Neural cell (in vitro differentiated cells): ENCODE data around the gene C14orf180. TPM values are rescaled to one million over a fixed set of nuclear protein-coding genes. Genes with fewer than 3 reads are reported as not detected.

Experiments used
- H2AFZ ChIP-seq: fragments of 200-600, 300-800 bp; sonication (generic), shearing (Covaris generic); 2 replicates; pipeline ENCODE4 v1.6.0; 2014; ENCODE audit warnings: low read depth, mild to moderate bottlenecking, antibody characterized with exemption, low read length, moderate library complexity
- H3F3A ChIP-seq: fragments of 200-600 bp; shearing (Covaris generic); 2 replicates; pipeline ENCODE4 v1.6.1; 2016; ENCODE audit warnings: mild to moderate bottlenecking, moderate library complexity, mixed read lengths, antibody characterized with exemption, low read length; ENCODE audit not compliant: insufficient read depth, poor library complexity, severe bottlenecking
- H3K27ac ChIP-seq: fragments of 200-600, 300-800 bp; sonication (generic), shearing (Covaris generic); 2 replicates; pipeline ENCODE4 v1.5.1; 2014; ENCODE audit warnings: mild to moderate bottlenecking, low read length, moderate library complexity
- H3K27me3 ChIP-seq: fragments of 300-800, 200-600 bp; sonication (generic), shearing (Covaris generic); 2 replicates; pipeline ENCODE4 v1.6.0; 2014; ENCODE audit warnings: mild to moderate bottlenecking, low read depth, low read length, moderate library complexity; ENCODE audit not compliant: insufficient read depth
- H3K36me3 ChIP-seq: fragments of 300-800, 200-600 bp; sonication (generic), shearing (Covaris generic); 2 replicates; pipeline ENCODE4 v1.5.1; 2014; ENCODE audit warnings: mild to moderate bottlenecking, antibody characterized with exemption, low read length, moderate library complexity; ENCODE audit not compliant: insufficient read depth
- H3K4me2 ChIP-seq: fragments of 300-800, 200-600 bp; sonication (generic), shearing (Covaris generic); 2 replicates; pipeline ENCODE4 v1.6.0; 2014; ENCODE audit warnings: mild to moderate bottlenecking, low read length
- H3K4me3 ChIP-seq: fragments of 300-800, 200-600 bp; sonication (generic), shearing (Covaris generic); 2 replicates; pipeline ENCODE4 v1.5.1; 2014; ENCODE audit warnings: mild to moderate bottlenecking, low read length, moderate library complexity
- H3K79me2 ChIP-seq: fragments of 200-600 bp; shearing (Covaris generic); replicated peaks from 2 replicates; pipeline ENCODE4 v1.6.0; 2014; ENCODE audit warnings: mild to moderate bottlenecking, low read length, moderate library complexity; ENCODE audit not compliant: insufficient read depth
- H3K9ac ChIP-seq: fragments of 300-800, 200-600 bp; sonication (generic), shearing (Covaris generic); 2 replicates; pipeline ENCODE4 v1.6.1; 2016; ENCODE audit warnings: mild to moderate bottlenecking, low read length, mixed read lengths
- H3K9me2 ChIP-seq: fragments of 200-600 bp; shearing (Covaris generic); 2 replicates; pipeline ENCODE4 v1.6.1; 2016; ENCODE audit warnings: mild to moderate bottlenecking, low read length, mixed read lengths; ENCODE audit not compliant: insufficient read depth
- H3K9me3 ChIP-seq: fragments of 200-600, 300-800 bp; sonication (generic), shearing (Covaris generic); 2 replicates; pipeline ENCODE4 v1.6.1; 2016; ENCODE audit warnings: mild to moderate bottlenecking, mixed run types, low read length, moderate library complexity, mixed read lengths
- H4K20me1 ChIP-seq: fragments of 200-600 bp; shearing (Covaris generic); 2 replicates; pipeline ENCODE4 v1.6.1; 2016; ENCODE audit warnings: mild to moderate bottlenecking, mixed run types; ENCODE audit not compliant: insufficient read depth
- EP300 ChIP-seq: fragments of 450-650 bp; conservative IDR thresholded peaks from 2 replicates; pipeline ENCODE4 v1.6.1; 2014; ENCODE audit warnings: antibody characterized with exemption, mild to moderate bottlenecking, moderate library complexity; ENCODE audit not compliant: poor library complexity, severe bottlenecking
- EZH2 ChIP-seq: fragments of 200-600, 300-800 bp; shearing (Covaris generic), sonication (generic); IDR thresholded peaks from 2 replicates; pipeline ENCODE4 v1.6.1; 2014; ENCODE audit warnings: antibody characterized with exemption, low read length, borderline replicate concordance, mild to moderate bottlenecking; ENCODE audit not compliant: insufficient read depth, poor library complexity, severe bottlenecking
- MXI1 ChIP-seq: fragments of 450-650 bp; conservative IDR thresholded peaks from 2 replicates; pipeline ENCODE4 v1.6.1; 2014; ENCODE audit warnings: antibody characterized with exemption, mild to moderate bottlenecking; ENCODE audit not compliant: poor library complexity, severe bottlenecking
- POLR2AphosphoS5 ChIP-seq: IDR thresholded peaks from 2 replicates; pipeline ENCODE4 v1.6.1; 2012
- RAD21 ChIP-seq: fragments of 450-650 bp; conservative IDR thresholded peaks from 2 replicates; pipeline ENCODE4 v1.6.1; 2014; ENCODE audit warnings: antibody characterized with exemption, mild to moderate bottlenecking, moderate library complexity
- REST ChIP-seq: IDR thresholded peaks from 2 replicates; pipeline ENCODE4 v1.6.1; 2012; ENCODE audit warnings: borderline replicate concordance
- SMC3 ChIP-seq: fragments of 450-650 bp; conservative IDR thresholded peaks from 2 replicates; pipeline ENCODE4 v1.6.1; 2014; ENCODE audit warnings: antibody characterized with exemption, mild to moderate bottlenecking, moderate library complexity; ENCODE audit not compliant: poor library complexity
- TAF1 ChIP-seq: IDR thresholded peaks from 2 replicates; pipeline ENCODE4 v1.6.1; 2012; ENCODE audit warnings: low read depth
- polyA plus RNA-seq: library from polyadenylated mRNA; depleted of rRNA; stranded (reverse); fragments of >200 nt; gene quantifications from 2 replicates; pipeline ENCODE4 v1.2.3, GENCODE V29; 2014
- TF ChIP-seq, protein P1 (sequence below): fragments of 450-650 bp; IDR thresholded peaks from 2 replicates; pipeline ENCODE4 v1.5.1; 2014; ENCODE audit warnings: antibody characterized with exemption, mild to moderate bottlenecking, moderate library complexity; ENCODE audit not compliant: poor library complexity, severe bottlenecking

Gene C14orf180
- polyA plus RNA-seq, 1 donor from 2014 or later: not detected

DNA sequence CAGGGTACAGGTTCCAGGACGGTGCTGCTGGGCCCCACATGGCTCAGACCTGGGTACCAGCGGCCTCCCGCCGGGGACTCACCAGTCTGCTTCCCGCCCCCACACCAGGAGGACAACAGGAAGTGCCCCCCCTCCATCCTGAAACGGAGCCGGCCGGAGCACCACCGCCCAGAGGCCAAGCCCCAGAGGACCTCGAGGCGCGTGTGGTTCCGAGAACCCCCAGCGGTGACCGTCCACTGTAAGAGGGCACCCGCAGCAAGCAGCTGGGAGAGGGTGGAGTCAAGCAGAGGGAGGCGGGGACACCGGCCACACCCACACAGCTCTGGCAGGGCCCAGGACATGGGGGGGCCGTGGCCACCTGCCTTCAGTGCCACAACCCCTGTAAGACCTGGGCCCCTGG lies 8.1 kb downstream of the C14orf180 start:
- no peaks in the 10 kb centered on the region for H3K9me2 ChIP-seq
- no peak overlapping the region for H2AFZ ChIP-seq
- H3K9ac ChIP-seq: no peak overlapping the region
- H3K36me3 ChIP-seq: no peaks in the 10 kb centered on the region
- no peaks in the 10 kb centered on the region for H3K79me2 ChIP-seq
- H3K27me3 ChIP-seq: no peaks in the 10 kb centered on the region
- no peaks in the 10 kb centered on the region for H4K20me1 ChIP-seq
- no peaks in the 10 kb centered on the region for H3K9me3 ChIP-seq
- no peak overlapping the region for H3K4me2 ChIP-seq
- H3F3A ChIP-seq: no peaks in the 10 kb centered on the region
- TF ChIP-seq EZH2 (no peak), SMC3 (no peak), EP300 (no peak), TAF1 (no peak), REST (no peak), RAD21 (no peak), MXI1 (no peak), POLR2AphosphoS5 (no peak)
- TF ChIP-seq, protein P1, sequence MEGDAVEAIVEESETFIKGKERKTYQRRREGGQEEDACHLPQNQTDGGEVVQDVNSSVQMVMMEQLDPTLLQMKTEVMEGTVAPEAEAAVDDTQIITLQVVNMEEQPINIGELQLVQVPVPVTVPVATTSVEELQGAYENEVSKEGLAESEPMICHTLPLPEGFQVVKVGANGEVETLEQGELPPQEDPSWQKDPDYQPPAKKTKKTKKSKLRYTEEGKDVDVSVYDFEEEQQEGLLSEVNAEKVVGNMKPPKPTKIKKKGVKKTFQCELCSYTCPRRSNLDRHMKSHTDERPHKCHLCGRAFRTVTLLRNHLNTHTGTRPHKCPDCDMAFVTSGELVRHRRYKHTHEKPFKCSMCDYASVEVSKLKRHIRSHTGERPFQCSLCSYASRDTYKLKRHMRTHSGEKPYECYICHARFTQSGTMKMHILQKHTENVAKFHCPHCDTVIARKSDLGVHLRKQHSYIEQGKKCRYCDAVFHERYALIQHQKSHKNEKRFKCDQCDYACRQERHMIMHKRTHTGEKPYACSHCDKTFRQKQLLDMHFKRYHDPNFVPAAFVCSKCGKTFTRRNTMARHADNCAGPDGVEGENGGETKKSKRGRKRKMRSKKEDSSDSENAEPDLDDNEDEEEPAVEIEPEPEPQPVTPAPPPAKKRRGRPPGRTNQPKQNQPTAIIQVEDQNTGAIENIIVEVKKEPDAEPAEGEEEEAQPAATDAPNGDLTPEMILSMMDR: no peak
- no peak overlapping the region for H3K4me3 ChIP-seq
- H3K27ac ChIP-seq: no peak overlapping the region

DNA sequence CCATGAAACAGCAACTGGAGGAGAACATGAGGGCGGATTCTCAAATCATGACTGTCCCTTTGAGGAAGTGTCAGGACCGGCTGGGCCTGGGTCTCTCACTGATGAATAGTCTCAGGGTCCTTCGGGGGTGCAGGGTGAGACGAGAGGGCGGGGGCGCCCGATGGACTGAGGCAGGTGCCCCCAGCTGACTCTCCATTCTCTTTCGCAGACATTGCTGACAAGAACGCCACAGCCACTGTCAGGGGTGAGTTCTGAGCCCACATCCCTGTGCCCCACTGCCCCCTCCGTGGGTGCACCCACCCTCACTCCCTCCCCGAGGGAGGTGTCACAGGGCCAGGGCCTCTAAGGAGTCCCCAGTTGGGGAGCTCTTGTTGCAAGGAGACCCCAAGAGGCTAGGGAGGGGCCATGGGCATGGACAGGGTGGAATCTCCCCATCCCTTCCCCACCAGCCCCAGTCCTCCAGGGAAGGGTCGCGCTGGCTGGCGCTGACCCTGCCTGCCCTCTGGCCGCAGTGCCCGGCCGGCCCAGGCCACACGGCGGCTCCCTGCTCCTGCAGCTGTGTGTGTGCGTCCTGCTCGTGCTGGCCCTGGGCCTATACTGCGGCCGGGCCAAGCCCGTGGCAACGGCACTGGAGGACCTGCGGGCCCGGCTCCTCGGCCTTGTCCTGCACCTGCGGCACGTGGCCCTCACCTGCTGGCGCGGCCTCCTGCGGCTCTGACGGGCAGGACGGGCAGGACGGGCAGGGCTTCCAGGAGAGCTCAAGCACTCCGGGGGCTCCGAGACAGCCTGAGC lies 8.7 kb downstream of the C14orf180 start:
- H3K79me2 ChIP-seq: no peaks in the 10 kb centered on the region
- no peaks in the 10 kb centered on the region for H3K27me3 ChIP-seq
- no peak overlapping the region for H3K4me3 ChIP-seq

More for the DNA sequence above, 8.7 kb downstream of the C14orf180 start:
- Histone ChIP-seq H3K9me3 (no peaks in the 10 kb centered on the region), H3K27ac (no peak overlapping the region), H4K20me1 (no peaks in the 10 kb centered on the region), H3K4me2 (no peak overlapping the region), H3K9ac (no peak overlapping the region), H3K36me3 (no peaks in the 10 kb centered on the region), H3F3A (no peaks in the 10 kb centered on the region), H2AFZ (no peak overlapping the region), H3K9me2 (no peaks in the 10 kb centered on the region)
- TF ChIP-seq SMC3: no peak
- TF ChIP-seq, protein P1: no peak
- no peak for TF ChIP-seq RAD21
- no peak for TF ChIP-seq TAF1
- no peak for TF ChIP-seq POLR2AphosphoS5
- TF ChIP-seq EZH2: no peak
- TF ChIP-seq REST: no peak
- TF ChIP-seq EP300: no peak
- no peak for TF ChIP-seq MXI1
